Panc1 (cell line): ENCODE measurements around the gene PLCB4.

ENCODE experiments used
- POLR2AphosphoS5 ChIP-seq: IDR thresholded peaks from 2 replicates; pipeline ENCODE4 v1.6.1; 2012; ENCODE audit warnings: mild to moderate bottlenecking, low read depth, low read length, moderate library complexity
- REST ChIP-seq, 2 experiments: IDR thresholded peaks; 2 replicates each; pipeline ENCODE4 v1.6.1; 2011 to 2012; ENCODE audit warnings: low read depth in 2 of 2, control low read depth in 1 of 2, low read length in 1 of 2, mild to moderate bottlenecking in 1 of 2, moderate library complexity in 1 of 2; ENCODE audit not compliant: insufficient read depth in 1 of 2
- TCF7L2 ChIP-seq: IDR thresholded peaks from 2 replicates; pipeline ENCODE4 v1.6.1; 2011; ENCODE audit warnings: mild to moderate bottlenecking, low read depth, low read length, inconsistent platforms

GRCh38 chr20:9342651-9343050 is 273.8 kb downstream of the PLCB4 start:
- TF ChIP-seq POLR2AphosphoS5 (no peak), REST (IDR thresholded peaks at IDR 0.05; ENCODE audit: insufficient read depth in 1 of 2, low read depth in 2 of 2, low read length in 1 of 2) (no peak), TCF7L2 (no peak)
